Calu3 (cell line): ENCODE results near the gene IPO8. TPM values are rescaled to one million over a fixed set of nuclear protein-coding genes. Genes with fewer than 3 reads are reported as not detected.
"Not testable (repeated sequence)": the region's sequence is repeated elsewhere in the genome, so short reads cannot be mapped to it uniquely, and the experiment has no call there.

Experiments
- BruUV-seq: library from RNA; stranded (reverse); fragments of 400-500 nt; replicated peaks from 2 replicates; lab custom pipeline; 2021; lab: Mats Ljungman, UMichigan
- CTCF ChIA-PET: fragments of 300-600 bp; sonication (Branson Sonifier 250); formaldehyde crosslinking; loops from one replicate; lab custom pipeline; 2022; ENCODE audit warnings: antibody characterized with exemption; lab: Charles Lee
- DNase-seq: peaks from one replicate; pipeline ENCODE4 v3.0.0; 2022
- H3K27ac Mint-ChIP-seq: one replicate; pipeline ENCODE4 v1.8.0; 2022; ENCODE audit warnings: mixed read lengths; ENCODE audit not compliant: unreplicated experiment
- H3K27me3 Mint-ChIP-seq: one replicate; pipeline ENCODE4 v1.8.0; 2022; ENCODE audit warnings: mixed read lengths; ENCODE audit not compliant: unreplicated experiment
- H3K36me3 Mint-ChIP-seq: one replicate; pipeline ENCODE4 v1.8.0; 2022; ENCODE audit warnings: mild to moderate bottlenecking, moderate library complexity, mixed read lengths; ENCODE audit not compliant: insufficient read depth, unreplicated experiment
- H3K4me1 Mint-ChIP-seq: one replicate; pipeline ENCODE4 v1.8.0; 2022; ENCODE audit warnings: mild to moderate bottlenecking, low read depth, mixed read lengths; ENCODE audit not compliant: unreplicated experiment
- H3K4me3 Mint-ChIP-seq: one replicate; pipeline ENCODE4 v1.8.0; 2022; ENCODE audit warnings: mild to moderate bottlenecking, low read depth, moderate library complexity, mixed read lengths; ENCODE audit not compliant: unreplicated experiment
- H3K9me3 Mint-ChIP-seq: one replicate; pipeline ENCODE4 v1.8.0; 2022; ENCODE audit warnings: low read depth, mixed read lengths; ENCODE audit not compliant: unreplicated experiment
- CTCF ChIP-seq: fragments of 200-600 bp; IDR thresholded peaks from one replicate; pipeline ENCODE4 v1.8.0; 2022; ENCODE audit warnings: antibody characterized with exemption; ENCODE audit not compliant: unreplicated experiment
- intact Hi-C: fragments of 100-400 bp; cut with micrococcal nuclease; formaldehyde crosslinking; loops from one replicate; pipeline ENCODE4 v1.10.0; 2022; ENCODE audit not compliant: unreplicated experiment
- total RNA-seq: library from RNA; stranded (reverse); gene quantifications from 2 replicates; pipeline ENCODE4 v1.2.3, GENCODE V29; 2022

The IPO8 gene
- total RNA-seq, 1 experiment from 2014 or later = 44.1 TPM

DNA sequence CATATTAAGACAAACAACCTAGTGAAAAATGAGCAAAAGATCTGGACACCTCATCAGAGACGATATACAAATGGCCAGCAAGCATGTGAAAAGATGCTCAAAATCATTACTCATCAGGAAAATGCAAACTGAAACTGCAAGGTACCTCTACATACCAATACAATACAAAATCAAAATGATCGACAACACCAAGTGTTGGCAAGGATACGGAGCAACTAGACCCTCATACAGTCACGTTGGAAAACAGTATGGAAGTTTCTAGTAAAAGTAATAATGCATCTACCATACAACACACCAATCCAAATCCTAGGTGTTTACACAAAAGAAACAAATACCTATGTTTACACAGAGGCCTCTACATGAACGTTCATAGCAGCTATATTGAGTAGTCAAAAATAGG lies 99.9 kb downstream of the IPO8 start:
- Mint-ChIP-seq H3K4me1 (no peaks in the 10 kb centered on the region), H3K27me3 (no peaks in the 10 kb centered on the region), H3K36me3 (no peaks in the 10 kb centered on the region), H3K4me3 (no peak overlapping the region), H3K27ac (no peak overlapping the region), H3K9me3 (peaks cover 2% of the 10 kb centered on the region)
- no TSS peak for BruUV-seq
- DNase-seq = no peak
- TF ChIP-seq CTCF = no peak
- CTCF ChIA-PET = no interaction called here
- intact Hi-C loops = no loop called here

- CTCF ChIA-PET = no interaction called here
- H3K9me3 Mint-ChIP-seq = peaks cover 2% of the 10 kb centered on the region
- H3K27me3 Mint-ChIP-seq = no peaks in the 10 kb centered on the region
- H3K27ac Mint-ChIP-seq = no peak overlapping the region
- DNase-seq = no peak
- no peaks in the 10 kb centered on the region for H3K36me3 Mint-ChIP-seq
- intact Hi-C loops = no loop called here
- TF ChIP-seq CTCF = no peak
- no TSS peak for BruUV-seq
- no peaks in the 10 kb centered on the region for H3K4me1 Mint-ChIP-seq
- H3K4me3 Mint-ChIP-seq = no peak overlapping the region
These were observed 101.2 kb downstream of the IPO8 start for GRCh38 chr12:30594509-30594908.

GRCh38 chr12:30588572-30588971 lies 107.1 kb downstream of the IPO8 start:
- CTCF ChIA-PET, DNase-seq, H3K9me3 Mint-ChIP-seq, H3K27me3 Mint-ChIP-seq, H3K4me3 Mint-ChIP-seq, intact Hi-C loops, H3K36me3 Mint-ChIP-seq, H3K27ac Mint-ChIP-seq, BruUV-seq, H3K4me1 Mint-ChIP-seq: not testable (repeated sequence)

- no peaks in the 10 kb centered on the region for H3K4me1 Mint-ChIP-seq
- TF ChIP-seq CTCF = no peak
- no peaks in the 10 kb centered on the region for H3K9me3 Mint-ChIP-seq
- DNase-seq = no peak
- CTCF ChIA-PET = no interaction called here
- no peak overlapping the region for H3K4me3 Mint-ChIP-seq
- BruUV-seq = no TSS peak
- no peaks in the 10 kb centered on the region for H3K27me3 Mint-ChIP-seq
- H3K27ac Mint-ChIP-seq = no peak overlapping the region
- no peaks in the 10 kb centered on the region for H3K36me3 Mint-ChIP-seq
- intact Hi-C loops = no loop called here
These were observed 107.9 kb downstream of the IPO8 start for GRCh38 chr12:30587782-30588181.

- intact Hi-C loops = no loop called here
- CTCF ChIA-PET = no interaction called here
- no peak overlapping the region for H3K27ac Mint-ChIP-seq
- no peak for DNase-seq
- no peak overlapping the region for H3K4me3 Mint-ChIP-seq
- no peaks in the 10 kb centered on the region for H3K27me3 Mint-ChIP-seq
- no peaks in the 10 kb centered on the region for H3K4me1 Mint-ChIP-seq
- no peaks in the 10 kb centered on the region for H3K9me3 Mint-ChIP-seq
- BruUV-seq = no TSS peak
- H3K36me3 Mint-ChIP-seq = no peaks in the 10 kb centered on the region
- TF ChIP-seq CTCF = no peak
These were observed 109.8 kb downstream of the IPO8 start for GRCh38 chr12:30585877-30586276.
